Hepatocyte (in vitro differentiated cells): ENCODE data around the gene PISD. TPM values are rescaled to one million over a fixed set of nuclear protein-coding genes. Genes with fewer than 3 reads are reported as not detected.

Experiments used
- DNase-seq: peaks from one replicate; pipeline ENCODE4 v3.0.0-alpha.2; 2016; ENCODE audit warnings: low spot score
- H2AFZ ChIP-seq: fragments of 200-600 bp; sonication (generic); 2 replicates; pipeline ENCODE4 v1.6.0; 2016; ENCODE audit warnings: antibody characterized with exemption, mild to moderate bottlenecking
- H3K27ac ChIP-seq: fragments of 200-600 bp; sonication (generic); 2 replicates; pipeline ENCODE4 v1.5.1; 2016; ENCODE audit warnings: mild to moderate bottlenecking
- H3K27me3 ChIP-seq: fragments of 200-600 bp; sonication (generic); 2 replicates; pipeline ENCODE4 v1.6.1; 2016
- H3K36me3 ChIP-seq: fragments of 200-600 bp; sonication (generic); replicated peaks from 2 replicates; pipeline ENCODE4 v1.5.1; 2016; ENCODE audit warnings: low read depth; ENCODE audit not compliant: insufficient read depth
- H3K4me1 ChIP-seq: fragments of 200-600 bp; sonication (generic); 2 replicates; pipeline ENCODE4 v1.5.1; 2016; ENCODE audit warnings: mild to moderate bottlenecking, moderate library complexity; ENCODE audit not compliant: insufficient read depth
- H3K4me2 ChIP-seq: fragments of 200-600 bp; sonication (generic); 2 replicates; pipeline ENCODE4 v1.6.0; 2016
- H3K4me3 ChIP-seq: fragments of 200-600 bp; sonication (generic); 2 replicates; pipeline ENCODE4 v1.5.1; 2016; ENCODE audit warnings: mild to moderate bottlenecking
- H3K79me2 ChIP-seq: fragments of 200-600 bp; sonication (generic); 2 replicates; pipeline ENCODE4 v1.6.0; 2017; ENCODE audit warnings: mild to moderate bottlenecking
- H3K9me2 ChIP-seq: fragments of 200-600 bp; sonication (generic); replicated peaks from 2 replicates; pipeline ENCODE4 v1.6.0; 2017; ENCODE audit warnings: mild to moderate bottlenecking; ENCODE audit not compliant: insufficient read depth
- H3K9me3 ChIP-seq: fragments of 200-600 bp; sonication (generic); 2 replicates; pipeline ENCODE4 v1.5.1; 2016; ENCODE audit warnings: low read depth, mild to moderate bottlenecking
- H4K20me1 ChIP-seq: fragments of 200-600 bp; sonication (generic); 2 replicates; pipeline ENCODE4 v1.6.0; 2016; ENCODE audit warnings: mild to moderate bottlenecking; ENCODE audit not compliant: insufficient read depth, poor library complexity, severe bottlenecking
- CTCF ChIP-seq: fragments of 200-600 bp; sonication (generic); IDR thresholded peaks from 2 replicates; pipeline ENCODE4 v1.5.1; 2016; ENCODE audit warnings: antibody characterized with exemption, mild to moderate bottlenecking; ENCODE audit not compliant: poor library complexity
- EZH2 ChIP-seq: fragments of 200-600 bp; sonication (generic); IDR thresholded peaks from 2 replicates; pipeline ENCODE4 v1.6.1; 2016; ENCODE audit warnings: antibody characterized with exemption, mild to moderate bottlenecking, borderline replicate concordance
- EZH2phosphoT487 ChIP-seq: fragments of 200-600 bp; sonication (generic); IDR thresholded peaks from one replicate; pipeline ENCODE4 v1.6.1; 2018; ENCODE audit warnings: antibody characterized with exemption, mild to moderate bottlenecking, low read depth, moderate library complexity; ENCODE audit not compliant: unreplicated experiment, severe bottlenecking
- WGBS: methylation state at CpG from one replicate; pipeline ENCODE4 v1.1.6; 2016; ENCODE audit warnings: low lambda C conversion rate; ENCODE audit errors: missing lambda C conversion rate; 5-methylcytosine and 5-hydroxymethylcytosine counted together
- polyA plus RNA-seq: library from polyadenylated mRNA; unstranded; fragments of >200 nt; fragmentation: Nextera tagmentation; extraction: Ambion mirVana; gene quantifications from 2 replicates; pipeline ENCODE4 v1.2.1, GENCODE V29; 2016
- total RNA-seq: library from RNA; depleted of rRNA; stranded (reverse); fragments of >200 nt; gene quantifications from 2 replicates; pipeline ENCODE4 v1.2.3, GENCODE V29; 2014

The PISD gene
- total and polyA plus RNA-seq, 2 experiments from 2014 or later = 46.2 to 62.9 TPM

- Histone ChIP-seq H3K36me3 (no peaks in the 10 kb centered on the region), H3K27me3 (no peaks in the 10 kb centered on the region), H3K27ac (peak overlapping the region; percentile 71), H4K20me1 (peaks cover 12% of the 10 kb centered on the region), H3K4me1 (peaks cover 16% of the 10 kb centered on the region), H3K4me2 (peak overlapping the region; percentile 57), H3K9me3 (no peaks in the 10 kb centered on the region), H3K4me3 (no peak overlapping the region), H2AFZ (no peak overlapping the region), H3K9me2 (no peaks in the 10 kb centered on the region), H3K79me2 (peaks cover 98% of the 10 kb centered on the region)
- peak; percentile 23 for DNase-seq
- TF ChIP-seq EZH2 (no peak), EZH2phosphoT487 (no peak), CTCF (no peak)
- 78% methylated on average over 9 of the region's 9 CpGs for WGBS
Observed at GRCh38 chr22:31652911-31653684, 8.9 kb downstream of the PISD start.

DNA sequence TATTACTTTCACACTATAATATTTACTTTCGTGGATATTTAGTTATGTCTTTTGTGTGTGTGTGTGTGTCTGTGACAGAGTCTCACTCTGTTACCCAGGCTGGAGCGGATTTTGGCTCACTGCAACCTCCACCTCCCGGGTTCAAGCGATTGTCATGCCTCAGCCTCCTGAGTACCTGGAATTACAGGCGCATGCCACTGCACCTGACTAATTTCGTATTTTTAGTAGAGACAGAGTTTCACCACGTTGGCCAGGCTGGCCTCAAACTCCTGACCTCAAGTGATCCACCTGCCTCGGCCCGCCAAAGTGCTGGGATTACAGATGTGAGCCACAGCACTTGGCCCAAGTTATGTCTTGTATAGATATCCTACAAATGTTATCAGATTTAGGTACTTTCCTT lies 9.9 kb downstream of the PISD start:
- Histone ChIP-seq H2AFZ (no peak overlapping the region), H3K27me3 (no peaks in the 10 kb centered on the region), H3K9me3 (no peaks in the 10 kb centered on the region), H3K27ac (no peak overlapping the region), H4K20me1 (peaks cover 9% of the 10 kb centered on the region), H3K4me3 (no peak overlapping the region), H3K79me2 (peaks cover 94% of the 10 kb centered on the region), H3K4me2 (no peak overlapping the region), H3K36me3 (no peaks in the 10 kb centered on the region), H3K4me1 (peaks cover 22% of the 10 kb centered on the region), H3K9me2 (no peaks in the 10 kb centered on the region)
- TF ChIP-seq EZH2phosphoT487 = no peak
- no peak for TF ChIP-seq EZH2
- no peak for TF ChIP-seq CTCF
- DNase-seq = no peak
- 91% methylated on average over 9 of the region's 9 CpGs for WGBS

GRCh38 chr22:31651664-31652063 lies 10.4 kb downstream of the PISD start:
- DNase-seq = no peak
- Histone ChIP-seq H3K4me1 (peaks cover 25% of the 10 kb centered on the region), H2AFZ (no peak overlapping the region), H3K79me2 (peaks cover 90% of the 10 kb centered on the region), H3K4me3 (no peak overlapping the region), H3K9me2 (no peaks in the 10 kb centered on the region), H4K20me1 (peaks cover 9% of the 10 kb centered on the region), H3K4me2 (no peak overlapping the region), H3K36me3 (no peaks in the 10 kb centered on the region), H3K9me3 (no peaks in the 10 kb centered on the region), H3K27ac (no peak overlapping the region), H3K27me3 (no peaks in the 10 kb centered on the region)
- no peak for TF ChIP-seq EZH2
- no peak for TF ChIP-seq CTCF
- TF ChIP-seq EZH2phosphoT487 = no peak
- WGBS = 97% methylated on average over 4 of the region's 4 CpGs
